Aorta (tissue), 5 donors: ENCODE data around the gene LRRC15. TPM values are rescaled to one million over a fixed set of nuclear protein-coding genes. Genes with fewer than 3 reads are reported as not detected.

ENCODE experiments used
- ATAC-seq: fragments of 200-7000 bp; cut with Tn5 transposase; one replicate; pipeline ENCODE4 v1.9.1; 2022; ENCODE audit warnings: moderate library complexity; ENCODE audit not compliant: low FRiP score
- DNase-seq, 2 donors: peaks; one replicate each; pipeline ENCODE4 v3.0.0-alpha.2; 2020
- H3K27ac ChIP-seq, 2 donors: one replicate each; pipeline ENCODE4 v1.5.1; 2013; ENCODE audit warnings: low read length in 2 of 2, mild to moderate bottlenecking in 2 of 2, moderate library complexity in 2 of 2, control low read depth in 1 of 2, inconsistent platforms in 1 of 2, low read depth in 1 of 2
- H3K27me3 ChIP-seq, 2 donors: one replicate each; pipeline ENCODE4 v1.6.1; 2013; ENCODE audit warnings: control low read depth in 1 of 2, low read length in 1 of 2, mild to moderate bottlenecking in 1 of 2, moderate library complexity in 1 of 2; ENCODE audit not compliant: insufficient read depth in 2 of 2, control insufficient read depth in 1 of 2
- H3K36me3 ChIP-seq, 2 donors: one replicate each; pipeline ENCODE4 v1.6.1; 2013; ENCODE audit warnings: control low read depth in 1 of 2, low read length in 1 of 2, mild to moderate bottlenecking in 1 of 2; ENCODE audit not compliant: insufficient read depth in 2 of 2, control insufficient read depth in 1 of 2
- H3K4me1 ChIP-seq, 2 donors: one replicate each; pipeline ENCODE4 v1.6.1; 2013; ENCODE audit warnings: low read length in 2 of 2, control low read depth in 1 of 2, mild to moderate bottlenecking in 1 of 2, moderate library complexity in 1 of 2; ENCODE audit not compliant: insufficient read depth in 2 of 2, control insufficient read depth in 1 of 2
- H3K4me3 ChIP-seq, 2 donors: one replicate each; pipeline ENCODE4 v1.5.1; 2013; ENCODE audit warnings: low read length in 2 of 2, control low read depth in 1 of 2, mild to moderate bottlenecking in 1 of 2
- H3K9me3 ChIP-seq: one replicate; pipeline ENCODE4 v1.6.1; 2013; ENCODE audit warnings: mild to moderate bottlenecking, low read length; ENCODE audit not compliant: control insufficient read depth
- WGBS, 2 donors: extraction: QIAGEN DNeasy Blood & Tissue Kit; methylation state at CpG; one replicate each; pipeline ENCODE4 v1.1.7; 2013; 5-methylcytosine and 5-hydroxymethylcytosine counted together
- intact Hi-C, 2 donors: fragments of 100-400 bp; cut with DNase I; formaldehyde crosslinking; loops; one replicate each; pipeline versions ENCODE4 v1.14.2 to v1.15.0; 2022
- long read RNA-seq, 2 donors: library from polyadenylated mRNA; unstranded; transcript quantifications; one replicate each; pipeline ENCODE4 v2.0.0, GENCODE V29; 2020 to 2021
- polyA plus RNA-seq, 2 donors: library from polyadenylated mRNA; stranded (reverse); fragments of 200-250 nt; gene quantifications; one replicate each; pipeline ENCODE4 v1.2.3, GENCODE V29; 2013
- total RNA-seq, 2 donors: library from RNA; stranded (reverse); fragmentation: NEBNext Ultra II Directional; extraction: Animal tissue kit (Norgen Biotek cat#: 25700); gene quantifications; one replicate each; pipeline ENCODE4 v1.2.1, GENCODE V29; 2021
- donor health status: healthy with polysubstance abuse.
- donor health status: Bipolar disorder and iron deficiency.
- donor health status: DM: no; HTN: no; CAD: no.
- donor health status: DM: no; HTN: no; CAD: no.
- donor health status: DM: yes; HTN: yes; CAD: no.

Gene LRRC15
- total RNA-seq = under 1 TPM; 0.06 to 0.54 TPM
- not detected for polyA plus RNA-seq
- long read RNA-seq, donor 1 = 0 reads
- long read RNA-seq, donor 2 = 0 reads

GRCh38 chr3:194369522-194370279 is at the start of gene LRRC15:
Gene LRRC15 (minus strand): TSS chr3:194369743. CDS start chr3:194361043, 8,700 bp downstream.
- Histone ChIP-seq H3K36me3 (no peaks in the 10 kb centered on the region), H3K27ac (no peak within 1 kb of the TSS), H3K27me3 (no peaks in the 10 kb centered on the region), H3K4me1 (no peaks in the 10 kb centered on the region), H3K4me3 (no peak within 1 kb of the TSS), H3K9me3 (no peaks in the 10 kb centered on the region)
- intact Hi-C loops = no loop called here
- ATAC-seq (peak; percentile 75), DNase-seq (no peak)
- WGBS, 2 donors = 10 to 12% methylated on average over 21 of the region's 21 CpGs

GRCh38 chr3:194418671-194419070 is 49.1 kb upstream of the LRRC15 start:
- Histone ChIP-seq H3K27me3 (no peaks in the 10 kb centered on the region), H3K9me3 (no peaks in the 10 kb centered on the region), H3K36me3 (peaks cover 0 to 6% of the 10 kb centered on the region in 2 donors), H3K4me3 (no peak overlapping the region), H3K4me1 (no peaks in the 10 kb centered on the region), H3K27ac (no peak overlapping the region)
- DNase-seq (no peak), ATAC-seq (no peak)
- intact Hi-C loops = no loop called here
- WGBS, 2 donors = 93 to 96% methylated on average over 2 of the region's 2 CpGs

DNA sequence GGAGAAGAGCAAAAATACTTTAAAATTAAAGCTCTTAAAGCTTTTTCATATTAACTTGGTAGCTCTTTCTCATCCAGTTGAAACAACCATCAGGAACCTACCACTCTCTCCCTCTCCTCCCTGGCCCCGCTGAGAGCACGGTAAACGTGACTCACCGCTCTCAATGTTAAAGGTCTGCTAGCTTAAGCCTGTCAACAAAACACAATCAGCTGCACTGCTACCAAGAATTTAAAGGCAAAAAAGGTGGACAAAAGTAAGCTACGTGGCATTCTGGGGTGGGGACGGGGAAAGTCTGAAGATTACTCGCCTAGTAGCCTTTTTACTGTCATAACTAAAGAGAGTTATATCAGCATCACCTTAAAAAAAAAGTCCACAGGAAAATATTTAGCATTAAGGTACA is 37.9 kb upstream of the LRRC15 start:
- Histone ChIP-seq H3K27me3 (no peaks in the 10 kb centered on the region), H3K36me3 (peaks cover 0 to 4% of the 10 kb centered on the region in 2 donors), H3K9me3 (no peaks in the 10 kb centered on the region), H3K4me3 (no peak overlapping the region), H3K4me1 (no peaks in the 10 kb centered on the region), H3K27ac (no peak overlapping the region)
- intact Hi-C loops = no loop called here
- DNase-seq = no peak
- no peak for ATAC-seq
- WGBS, 2 donors = 85 to 88% methylated on average over 7 of the region's 7 CpGs

DNA sequence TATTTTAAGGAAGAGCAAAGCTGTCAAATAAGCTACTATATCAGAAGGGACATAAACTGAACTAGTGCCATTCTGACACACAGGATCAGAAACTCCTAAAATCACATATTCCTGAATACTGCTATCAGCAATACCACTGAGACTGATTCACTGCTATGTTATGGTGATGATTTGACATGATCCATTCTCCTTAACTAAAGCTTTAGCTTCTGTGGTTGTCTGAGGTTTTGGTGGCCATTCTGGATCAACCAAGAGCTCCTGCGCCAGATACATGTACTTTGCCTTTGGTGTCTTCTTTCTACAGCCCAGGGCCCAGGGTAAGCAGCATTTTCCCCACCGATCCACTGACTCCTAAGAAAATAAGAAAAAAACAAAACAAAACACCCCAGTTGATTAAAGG is 36.2 kb upstream of the LRRC15 start:
- no peak for DNase-seq
- no peak overlapping the region for H3K27ac ChIP-seq
- no peaks in the 10 kb centered on the region for H3K9me3 ChIP-seq
- ATAC-seq = no peak
- H3K4me3 ChIP-seq = no peak overlapping the region
- H3K27me3 ChIP-seq = no peaks in the 10 kb centered on the region
- no peaks in the 10 kb centered on the region for H3K4me1 ChIP-seq
- WGBS, 2 donors = 81 to 85% methylated on average over 2 of the region's 2 CpGs
- H3K36me3 ChIP-seq = no peaks in the 10 kb centered on the region
- intact Hi-C loops = loop anchor here in 1 of 2 donors (2.0 kb wide), 1 partner anchor 73 kb away; no protein-coding TSS in a partner anchor

GRCh38 chr3:194404365-194405140 is 35.0 kb upstream of the LRRC15 start:
- no peaks in the 10 kb centered on the region for H3K27me3 ChIP-seq
- no peak for ATAC-seq
- no peaks in the 10 kb centered on the region for H3K36me3 ChIP-seq
- H3K27ac ChIP-seq = no peak overlapping the region
- H3K4me1 ChIP-seq = no peaks in the 10 kb centered on the region
- no peaks in the 10 kb centered on the region for H3K9me3 ChIP-seq
- H3K4me3 ChIP-seq = no peak overlapping the region
- WGBS, 2 donors = 46% methylated on average over 10 of the region's 10 CpGs
- no peak for DNase-seq
- intact Hi-C loops = loop anchor here in 1 of 2 donors (2.0 kb wide), 1 partner anchor 72 kb away; no protein-coding TSS in a partner anchor

GRCh38 chr3:194401868-194402329 is 32.4 kb upstream of the LRRC15 start:
- 79 to 83% methylated on average over 8 of the region's 8 CpGs for WGBS, 2 donors
- no peak overlapping the region for H3K27ac ChIP-seq
- DNase-seq = no peak
- no peak overlapping the region for H3K4me3 ChIP-seq
- no peaks in the 10 kb centered on the region for H3K27me3 ChIP-seq
- H3K36me3 ChIP-seq = no peaks in the 10 kb centered on the region
- no peaks in the 10 kb centered on the region for H3K4me1 ChIP-seq
- intact Hi-C loops = no loop called here
- H3K9me3 ChIP-seq = no peaks in the 10 kb centered on the region
- ATAC-seq = no peak

DNA sequence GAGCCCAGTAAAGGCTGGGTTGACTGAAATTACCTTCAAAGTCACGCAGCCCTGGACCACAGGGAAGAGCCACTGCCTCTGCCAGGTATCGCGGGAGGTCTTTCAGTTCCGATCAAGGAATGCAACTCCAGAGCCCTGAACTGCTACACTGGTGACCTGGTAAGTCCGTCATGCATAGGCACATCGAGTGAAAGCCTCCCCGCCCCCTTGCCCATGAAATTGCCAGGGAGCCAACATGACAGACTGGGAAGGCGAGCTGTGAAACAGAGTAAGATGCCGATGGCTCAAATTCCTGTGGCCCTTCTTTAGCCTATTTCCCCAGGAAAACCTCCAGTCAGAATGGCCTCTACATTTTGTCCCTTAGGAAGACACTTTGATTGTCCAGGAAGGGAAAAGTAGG is 31.8 kb upstream of the LRRC15 start:
- no peaks in the 10 kb centered on the region for H3K9me3 ChIP-seq
- 87 to 88% methylated on average over 9 of the region's 9 CpGs for WGBS, 2 donors
- no peaks in the 10 kb centered on the region for H3K27me3 ChIP-seq
- no peaks in the 10 kb centered on the region for H3K36me3 ChIP-seq
- no peaks in the 10 kb centered on the region for H3K4me1 ChIP-seq
- H3K4me3 ChIP-seq = no peak overlapping the region
- DNase-seq (no peak), ATAC-seq (no peak)
- no peak overlapping the region for H3K27ac ChIP-seq
- intact Hi-C loops = no loop called here

GRCh38 chr3:194399874-194400411 is 30.4 kb upstream of the LRRC15 start:
- intact Hi-C loops = no loop called here

More at GRCh38 chr3:194399874-194400411, 30.4 kb upstream of the LRRC15 start:
- no peaks in the 10 kb centered on the region for H3K36me3 ChIP-seq
- H3K4me1 ChIP-seq = no peaks in the 10 kb centered on the region
- ATAC-seq (no peak), DNase-seq (no peak)
- whole genome bisulfite sequencing, 2 donors = 87 to 88% methylated on average over 15 of the region's 15 CpGs
- H3K4me3 ChIP-seq = no peak overlapping the region
- no peaks in the 10 kb centered on the region for H3K27me3 ChIP-seq
- H3K27ac ChIP-seq = no peak overlapping the region
- H3K9me3 ChIP-seq = no peaks in the 10 kb centered on the region
